ENCODE measurements around the gene TBC1D22A.

The TBC1D22A gene

DNA sequence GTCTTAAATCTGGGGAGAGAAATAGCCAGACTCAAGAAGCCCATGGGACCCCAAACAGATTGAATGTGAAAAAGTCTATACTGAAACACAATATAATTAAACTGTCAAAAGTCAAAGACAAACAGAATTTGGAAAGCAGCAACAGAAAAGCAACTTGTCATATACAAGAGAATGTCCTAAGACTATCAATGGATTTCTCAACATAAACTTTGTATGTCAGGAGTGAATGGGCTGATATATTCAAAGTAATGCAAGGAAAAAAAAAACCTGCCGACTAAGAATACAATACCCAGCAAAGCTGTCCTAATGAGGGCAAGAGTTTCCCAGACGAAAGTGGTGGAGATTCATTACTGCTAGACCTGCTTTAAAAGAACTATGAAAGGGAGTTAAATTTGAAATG lies 73.2 kb downstream of the TBC1D22A start:
- DNase-seq (ENCODE audit: low read depth in 2 of 2) = no peak

DNA sequence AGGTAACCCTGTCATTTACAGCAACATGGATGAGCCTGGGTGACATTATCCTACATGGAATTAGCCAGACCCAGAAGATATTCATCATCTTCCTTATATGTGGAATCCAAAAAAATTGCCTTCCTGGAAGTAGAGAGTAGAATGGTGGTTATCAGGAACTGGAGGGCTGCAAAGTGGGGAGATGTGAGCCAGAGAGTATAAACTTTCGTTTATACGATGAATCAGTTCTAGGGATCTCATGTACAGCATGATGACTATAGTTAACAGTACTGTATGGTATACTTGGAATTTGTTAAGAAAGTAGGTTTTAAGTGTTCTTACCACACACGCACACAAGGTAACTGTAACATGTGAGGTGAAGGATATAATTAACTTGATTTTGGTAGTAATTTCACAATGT lies 79.1 kb downstream of the TBC1D22A start:
- DNase-seq (ENCODE audit: low read depth in 2 of 2) = no peak

DNA sequence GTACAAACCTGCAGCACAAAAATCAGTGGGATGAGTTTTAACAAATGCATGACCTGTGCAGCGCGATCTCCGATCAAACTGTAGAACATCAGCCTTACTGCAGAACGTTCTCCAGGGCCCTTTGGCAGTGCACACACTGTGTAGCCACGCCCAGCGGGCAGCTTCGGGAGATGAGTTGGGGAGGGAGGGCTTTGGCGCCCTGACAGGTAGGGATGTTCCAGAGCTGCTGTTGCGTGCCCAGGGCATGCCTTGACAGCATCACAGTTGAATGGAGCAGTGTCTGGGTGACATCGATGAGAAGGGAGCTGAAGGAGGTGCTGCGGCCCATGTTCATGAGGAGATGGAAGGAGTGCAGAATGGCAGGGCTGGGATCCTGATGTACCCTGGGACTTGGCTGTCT lies 80.2 kb downstream of the TBC1D22A start:
- DNase-seq (ENCODE audit: low read depth in 2 of 2) = no peak

DNA sequence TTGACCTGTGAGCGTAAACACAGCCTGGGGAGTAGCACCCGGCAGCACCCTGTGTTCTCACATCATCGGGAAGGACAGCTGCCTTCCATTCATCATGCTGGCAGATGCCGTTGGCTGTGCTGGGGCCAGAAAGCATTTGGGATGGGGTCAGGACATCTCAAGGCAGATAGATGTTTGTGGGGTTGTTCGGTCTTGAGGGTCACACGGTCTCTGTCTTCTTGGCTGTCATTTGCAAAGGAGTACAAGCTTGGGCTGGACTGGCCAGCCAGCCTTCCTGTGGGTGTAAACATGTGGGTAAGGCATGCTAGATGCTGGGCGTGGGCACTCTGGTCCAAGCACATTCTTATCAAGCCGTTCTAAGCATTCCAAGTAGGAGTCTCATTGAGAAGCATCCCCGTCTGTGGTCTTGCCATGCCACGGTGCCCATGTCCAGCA lies 81.4 kb downstream of the TBC1D22A start:
- no peak for DNase-seq (ENCODE audit: low read depth in 2 of 2)

DNA sequence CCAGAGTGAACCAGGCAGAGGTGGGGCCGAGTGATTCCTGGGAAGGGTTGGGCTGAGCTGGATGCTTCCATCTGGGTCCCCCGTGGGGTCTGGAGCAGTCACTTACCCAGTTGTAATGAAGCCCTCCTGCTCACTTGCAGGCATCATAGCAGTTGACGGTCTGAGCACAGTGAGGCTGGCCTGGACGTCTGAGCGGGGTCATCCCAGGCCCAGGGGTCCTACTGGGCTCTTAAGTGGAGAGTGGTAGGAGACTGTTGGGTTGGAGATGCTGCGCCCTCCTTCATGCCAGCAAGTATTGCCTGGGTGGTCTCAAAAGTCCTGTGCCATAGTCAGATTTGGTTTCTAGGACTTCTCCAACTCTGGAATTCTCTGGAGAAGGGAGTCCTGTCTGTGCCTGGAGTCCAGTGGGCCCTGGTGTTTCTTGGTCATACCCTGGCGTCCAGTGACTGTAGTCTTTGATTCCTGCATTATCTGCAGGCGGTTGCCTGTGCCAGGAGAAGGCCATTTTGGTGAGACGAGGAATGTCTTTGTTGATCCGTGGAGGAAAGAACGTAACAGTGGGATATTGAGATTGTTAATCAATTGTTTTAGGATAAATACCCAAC lies 82.3 kb downstream of the TBC1D22A start:
- DNase-seq (ENCODE audit: low read depth in 2 of 2) = no peak

DNA sequence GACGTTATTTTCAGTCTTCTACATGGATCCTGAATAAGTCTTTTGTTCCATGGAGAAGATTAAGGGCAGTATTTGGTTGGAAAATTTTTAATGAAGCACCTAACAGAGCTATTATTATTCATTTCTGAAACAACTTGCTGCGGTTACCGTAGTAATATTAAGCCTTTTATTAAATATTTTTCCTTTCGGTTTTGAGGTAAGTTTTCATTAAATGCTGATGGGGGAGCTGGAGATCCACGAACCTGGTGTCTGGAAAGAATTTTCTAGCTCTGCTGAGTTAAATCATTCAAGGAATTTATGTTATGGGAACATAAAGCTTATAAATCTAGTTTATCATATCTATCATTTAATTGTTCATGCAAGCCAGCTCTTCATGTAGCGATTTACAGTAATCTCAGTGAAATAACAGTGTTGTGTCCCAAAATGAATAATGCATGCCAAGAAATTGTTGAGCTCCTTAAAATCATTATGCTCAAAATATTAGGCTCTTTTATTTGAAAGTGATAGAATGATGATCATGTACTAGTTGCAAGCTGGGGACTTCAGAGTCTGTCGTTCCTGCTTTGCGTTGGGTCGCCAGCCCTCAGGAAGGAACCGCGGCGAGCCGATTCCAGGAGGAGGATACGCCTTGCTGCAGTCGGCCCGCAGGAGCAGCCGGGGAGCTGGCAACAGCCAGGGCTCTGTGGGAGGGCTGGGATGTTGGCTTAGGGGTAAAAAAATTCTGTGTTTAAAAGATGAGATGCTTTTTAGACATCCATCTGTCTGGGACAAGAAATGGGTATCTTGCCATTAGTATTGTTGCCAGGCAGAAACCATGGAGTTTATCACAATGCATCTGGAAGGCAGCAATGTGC lies 83.1 kb downstream of the TBC1D22A start:
- no peak for DNase-seq (ENCODE audit: low read depth in 2 of 2)

DNA sequence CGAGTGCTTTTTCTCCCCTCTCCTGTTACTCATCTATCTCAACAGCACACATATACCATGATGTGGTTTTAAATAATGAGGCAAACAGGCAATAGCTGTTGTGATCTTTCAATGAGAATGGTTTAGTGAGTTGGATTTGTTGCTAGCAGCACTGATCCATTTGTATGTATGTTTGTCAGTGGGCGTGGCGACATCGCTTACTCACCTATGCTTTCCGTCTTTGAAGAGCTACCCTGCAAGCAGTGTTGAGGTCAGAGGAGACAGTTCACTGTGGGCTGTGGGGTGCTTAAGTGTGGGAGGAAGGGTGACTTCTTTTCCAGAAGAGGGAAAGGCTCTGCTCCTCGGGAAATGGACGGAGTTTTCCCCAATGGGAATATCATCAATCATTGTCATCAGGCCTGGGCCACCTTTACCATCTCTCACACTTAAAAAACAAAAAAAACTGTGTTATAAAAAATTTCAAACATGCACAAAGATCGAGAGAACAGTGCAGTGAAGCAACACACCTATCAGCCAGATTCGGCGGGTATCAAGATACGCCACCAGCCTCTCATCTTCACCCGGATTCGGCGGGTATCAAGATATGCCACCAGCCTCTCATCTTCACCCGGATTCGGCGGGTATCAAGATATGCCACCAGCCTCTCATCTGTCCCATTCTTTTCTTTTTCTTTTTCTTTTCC lies 83.8 kb downstream of the TBC1D22A start:
- no peak for DNase-seq (ENCODE audit: low read depth in 2 of 2)

DNA sequence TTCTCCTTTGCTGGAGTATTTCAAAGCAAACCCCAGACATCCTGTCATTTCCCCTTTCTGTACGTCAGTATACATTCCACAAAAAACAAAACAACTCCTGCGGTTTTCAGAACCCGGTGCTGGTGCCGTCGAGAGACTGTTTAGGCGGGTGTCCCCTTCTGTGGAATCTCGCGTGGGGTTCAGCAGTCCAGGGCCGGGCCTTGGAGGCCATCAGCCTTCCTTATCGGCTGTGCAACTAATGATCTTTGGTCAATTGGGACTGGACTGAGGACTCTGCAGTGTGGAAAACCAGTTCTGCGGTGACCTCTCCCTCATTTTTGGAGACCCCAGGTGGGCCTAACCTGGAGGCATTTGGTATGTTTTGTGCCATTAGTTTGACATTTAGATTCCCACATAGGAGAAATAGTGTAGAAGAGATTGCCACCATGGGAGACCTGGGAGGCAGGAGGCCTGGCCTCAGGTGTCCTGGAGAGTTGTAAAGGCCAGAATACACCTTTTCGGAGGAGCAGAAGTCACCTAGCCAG lies 84.4 kb downstream of the TBC1D22A start:
- DNase-seq (ENCODE audit: low read depth in 2 of 2) = no peak

DNA sequence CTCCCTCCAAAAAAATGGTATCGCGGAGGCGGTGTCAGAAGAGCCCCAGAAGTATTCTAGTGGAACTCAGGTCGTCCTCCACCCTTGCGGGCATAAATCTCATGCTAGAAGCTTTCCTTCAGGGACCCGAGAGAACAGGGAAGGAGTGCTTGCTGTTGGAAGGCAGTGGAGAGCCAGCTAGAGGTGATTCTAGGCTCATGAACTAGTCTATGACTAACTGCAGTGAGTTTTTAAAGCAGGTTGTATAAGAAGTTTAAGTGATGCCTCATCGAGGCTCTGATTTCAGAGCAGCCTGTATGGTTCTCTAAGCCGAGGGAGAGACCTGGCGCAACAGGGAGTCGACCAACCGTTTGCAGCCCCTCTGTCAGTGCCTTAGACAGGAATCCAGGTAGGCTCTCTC lies 85.7 kb downstream of the TBC1D22A start:
- no peak for DNase-seq (ENCODE audit: low read depth in 2 of 2)

DNA sequence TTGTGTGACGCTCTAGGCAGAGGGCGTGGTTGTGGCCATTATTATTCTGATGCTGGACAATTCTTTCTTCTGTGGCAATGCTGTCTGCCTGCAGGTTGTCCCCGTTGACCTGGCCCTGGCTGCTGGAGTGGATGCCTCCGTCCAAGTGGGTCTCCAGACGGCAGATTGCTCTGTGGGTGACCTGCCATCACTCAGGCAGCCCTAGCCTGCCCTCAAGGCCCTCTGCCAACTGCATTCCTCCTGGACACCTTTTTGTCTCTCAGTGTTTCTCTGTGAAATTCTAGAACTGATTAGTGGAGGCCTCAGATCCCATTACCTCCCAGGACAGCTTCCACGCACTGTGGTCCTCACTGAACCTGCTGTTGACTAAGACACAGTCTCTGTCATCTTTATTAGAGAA lies 86.7 kb downstream of the TBC1D22A start:
- no peak for DNase-seq (ENCODE audit: low read depth in 2 of 2)

DNA sequence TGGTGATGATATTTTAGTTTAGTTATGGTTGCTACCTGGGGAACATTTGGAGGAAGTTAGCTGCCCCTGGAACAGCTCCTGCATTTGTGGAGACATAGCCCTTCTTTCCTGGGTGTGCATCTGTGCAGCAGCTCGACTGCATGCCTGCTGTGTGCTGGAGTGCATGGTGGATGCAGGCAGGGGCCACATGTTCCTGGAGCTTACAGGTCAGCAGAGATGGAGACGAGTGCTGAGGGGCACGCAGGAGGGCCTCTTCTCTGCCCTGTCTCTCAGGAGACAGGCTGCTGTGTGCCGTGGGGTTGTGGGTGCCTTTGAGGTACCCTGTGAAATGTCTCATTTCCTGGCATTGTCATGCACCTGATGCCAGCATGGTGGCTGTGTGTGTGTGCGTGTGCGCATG lies 87.5 kb downstream of the TBC1D22A start:
- no peak for DNase-seq (ENCODE audit: low read depth in 2 of 2)

DNA sequence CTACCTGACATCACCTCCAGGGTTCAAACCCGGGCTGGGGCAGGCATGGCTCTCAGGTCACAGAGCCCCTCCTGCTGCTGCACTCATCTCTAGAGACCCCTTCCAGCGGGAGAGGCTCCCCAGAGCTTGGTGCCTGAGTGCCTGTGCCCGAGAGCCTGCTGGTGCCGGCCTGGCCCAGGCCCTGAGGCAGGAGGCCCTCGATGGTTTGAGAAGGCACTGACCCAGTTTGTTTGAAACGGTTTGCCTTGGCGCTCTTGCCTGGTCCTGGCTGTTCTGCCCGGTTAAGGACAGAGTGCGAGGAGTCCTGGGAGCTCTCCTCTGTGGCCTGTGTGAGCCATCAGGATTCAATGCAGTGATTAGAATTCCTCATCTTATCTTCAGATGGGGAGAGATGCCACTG lies 88.9 kb downstream of the TBC1D22A start:
- no peak for DNase-seq (ENCODE audit: low read depth in 2 of 2)

DNA sequence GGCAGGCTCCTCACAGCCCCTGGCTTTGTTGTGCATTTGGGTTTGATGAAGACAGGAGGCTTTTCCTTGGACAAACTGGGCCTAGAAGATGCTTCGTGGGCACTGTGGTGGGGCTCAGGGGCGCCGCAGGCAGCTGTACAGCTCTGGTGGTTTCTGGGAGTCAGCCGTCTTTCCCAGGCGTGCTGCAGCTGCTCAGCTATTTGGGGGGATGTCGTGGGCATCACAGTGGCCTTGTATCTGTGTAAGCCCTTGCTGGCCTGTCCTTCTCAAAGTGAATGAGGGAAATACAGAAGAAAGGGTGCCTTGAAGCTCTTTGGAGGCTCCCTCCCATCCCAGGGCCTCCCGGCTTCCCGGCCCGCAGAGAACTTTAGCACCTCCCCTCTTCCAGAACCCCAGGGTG lies 89.5 kb downstream of the TBC1D22A start:
- DNase-seq (ENCODE audit: low read depth in 2 of 2) = no peak

DNA sequence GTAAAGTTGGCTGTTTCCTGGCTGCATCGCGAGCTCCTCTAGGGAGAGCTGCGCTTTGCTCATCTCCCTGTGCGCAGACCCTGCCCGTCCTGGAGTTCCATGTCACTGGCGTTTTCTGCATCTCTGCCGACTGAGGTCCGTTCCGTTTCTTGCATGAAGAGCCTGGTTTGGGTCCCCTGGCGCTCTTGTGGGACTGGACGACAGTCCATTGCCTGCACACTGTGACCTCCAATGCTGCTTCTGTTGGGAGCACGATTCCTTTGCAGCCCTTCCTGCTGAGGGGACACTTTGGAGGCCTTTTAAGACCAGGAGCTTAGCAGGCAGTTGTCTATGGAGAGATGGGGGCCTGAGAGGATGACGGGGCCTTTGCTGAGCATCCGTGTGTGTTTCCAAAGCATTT lies 90.3 kb downstream of the TBC1D22A start:
- no peak for DNase-seq (ENCODE audit: low read depth in 2 of 2)

DNA sequence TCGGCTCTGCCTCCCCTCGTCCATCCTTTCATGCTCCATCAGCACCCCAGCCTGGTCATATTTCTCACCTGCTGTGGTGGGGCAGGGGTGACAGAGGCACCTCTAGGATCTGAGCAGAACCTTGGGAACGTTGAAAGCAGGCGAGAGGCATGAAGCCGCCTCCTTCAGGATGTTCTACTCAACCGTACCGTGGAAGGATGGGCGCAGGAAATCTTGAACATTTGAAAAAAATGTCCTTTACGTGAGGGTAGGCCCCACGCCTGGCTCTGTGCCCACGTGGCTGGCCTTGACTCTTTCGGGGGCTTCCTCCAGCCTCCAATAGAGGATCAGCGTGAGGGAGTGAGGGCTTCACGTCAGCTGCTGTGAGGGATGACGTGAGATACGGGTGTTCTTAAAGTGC lies 90.7 kb downstream of the TBC1D22A start:
- DNase-seq (ENCODE audit: low read depth in 2 of 2) = no peak

DNA sequence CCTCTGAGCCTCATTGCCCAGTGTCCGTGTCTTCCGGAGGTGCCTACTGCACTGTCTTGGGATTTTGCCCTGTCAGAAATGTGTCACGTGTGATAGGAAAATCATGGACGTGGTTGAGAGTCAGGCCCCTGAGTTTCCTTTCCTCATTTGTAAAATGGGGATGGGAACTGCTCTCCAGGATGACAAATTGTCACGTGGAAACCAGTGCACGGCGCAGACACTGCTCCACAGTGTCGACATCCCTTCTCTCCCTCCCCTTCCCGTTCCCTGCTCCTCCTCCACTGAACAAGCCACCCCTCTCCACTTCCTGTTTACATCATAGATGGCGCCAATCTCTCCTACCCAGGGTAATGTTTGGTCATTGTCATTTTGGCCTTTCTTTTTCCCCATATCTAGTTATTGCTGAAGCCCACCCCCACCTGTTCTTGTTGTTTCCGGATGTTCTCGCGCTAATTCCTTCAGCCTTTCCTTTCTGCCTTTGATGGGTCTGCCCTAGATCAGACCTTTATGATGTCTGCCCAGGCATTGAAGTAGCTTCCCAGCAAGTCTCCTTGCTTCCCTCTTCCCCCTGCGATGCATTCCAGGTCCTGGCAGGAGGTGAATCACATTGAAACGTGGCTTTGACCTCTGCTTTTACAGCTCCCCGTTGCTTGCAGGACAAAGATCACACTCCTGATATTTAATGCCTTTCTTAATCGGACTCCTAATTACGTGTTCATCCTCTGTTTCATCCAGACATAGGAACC lies 91.8 kb downstream of the TBC1D22A start:
- DNase-seq (ENCODE audit: low read depth in 2 of 2) = no peak

DNA sequence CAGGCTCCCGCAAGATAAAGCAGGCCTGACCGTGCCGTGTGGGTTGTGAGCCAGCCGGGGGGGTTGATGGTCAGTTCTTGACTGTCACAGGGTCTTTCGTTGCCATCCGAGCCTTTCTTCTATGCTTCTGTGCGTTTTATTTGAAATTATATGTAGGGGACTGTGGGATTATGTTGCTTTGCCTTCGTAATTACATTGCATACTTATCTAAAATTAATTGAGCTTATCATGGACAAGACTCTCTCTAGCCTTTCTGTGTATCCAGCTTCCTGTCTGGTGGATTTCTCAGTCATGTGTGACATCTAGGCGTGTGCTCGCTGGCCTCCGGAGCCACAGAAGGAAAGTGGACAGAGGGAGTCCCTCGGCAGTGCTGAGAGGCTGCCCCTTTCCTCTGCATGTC lies 93.2 kb downstream of the TBC1D22A start:
- DNase-seq (ENCODE audit: low read depth in 2 of 2) = no peak

DNA sequence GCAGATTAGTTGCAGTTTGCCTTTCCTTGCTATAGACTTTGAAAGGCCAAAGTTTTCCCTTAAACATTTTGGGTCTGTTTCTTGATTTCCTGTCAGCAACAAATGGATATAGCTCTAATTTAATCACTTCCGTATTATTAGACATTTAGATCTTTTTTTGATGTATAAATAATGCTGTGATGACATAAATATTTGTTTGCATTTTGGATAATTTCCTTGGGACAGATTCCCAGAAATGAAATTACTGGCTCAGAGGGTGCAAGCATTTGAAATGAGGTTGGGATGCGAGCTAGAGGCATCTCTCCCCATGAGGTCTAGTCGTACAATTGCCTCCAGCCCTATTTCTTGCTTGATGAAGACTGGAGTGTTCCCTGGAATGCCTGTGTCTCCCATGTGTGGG lies 94.2 kb downstream of the TBC1D22A start:
- no peak for DNase-seq (ENCODE audit: low read depth in 2 of 2)

DNA sequence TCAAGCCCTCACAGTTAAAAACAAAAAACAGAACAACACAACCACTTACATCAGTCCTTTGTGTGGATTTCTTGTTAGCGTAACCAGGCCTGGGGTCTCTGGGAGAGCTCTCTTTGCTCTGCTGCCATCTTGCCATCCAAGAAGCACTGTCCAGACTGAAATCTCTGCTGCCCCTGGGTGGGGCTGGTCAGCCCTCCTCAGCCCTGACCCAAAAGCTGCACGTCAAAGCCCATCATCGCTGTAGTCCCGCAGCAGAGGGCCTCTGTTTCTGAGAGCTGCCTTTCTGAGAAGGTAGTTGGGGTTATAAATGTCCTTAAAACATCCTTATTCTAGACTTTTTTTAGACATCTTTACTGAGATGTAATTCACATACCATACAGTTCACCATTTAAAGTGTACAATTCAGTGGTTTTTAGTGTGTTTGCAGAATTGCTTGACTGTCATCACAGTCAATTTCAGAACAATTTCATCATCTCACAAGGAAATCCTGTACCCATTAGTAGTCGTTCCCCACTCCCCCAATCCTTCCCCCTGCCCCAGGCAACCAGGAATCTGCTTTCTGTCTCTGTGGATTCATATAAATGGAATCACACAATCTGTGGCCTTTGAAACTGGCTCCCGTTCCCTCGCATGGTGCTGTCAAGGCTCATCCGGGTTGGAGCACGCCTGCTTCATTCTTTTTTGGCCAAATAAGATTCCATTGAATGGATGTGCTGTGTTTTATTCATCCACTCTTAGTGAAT lies 94.9 kb downstream of the TBC1D22A start:
- DNase-seq (ENCODE audit: low read depth in 2 of 2) = no peak

DNA sequence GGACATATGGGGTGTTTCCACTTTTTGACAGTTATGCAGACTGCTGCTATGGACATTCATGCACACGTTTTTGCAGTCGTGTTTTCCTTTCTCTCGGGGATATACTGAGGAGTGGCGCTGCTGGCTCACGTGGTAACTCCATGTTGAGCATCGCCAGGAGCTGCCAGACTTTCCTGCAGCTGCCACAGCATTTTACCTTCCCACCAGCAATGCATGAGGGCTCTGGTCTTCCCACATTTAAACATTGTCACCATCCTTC lies 95.4 kb downstream of the TBC1D22A start:
- no peak for DNase-seq (ENCODE audit: low read depth in 2 of 2)

DNA sequence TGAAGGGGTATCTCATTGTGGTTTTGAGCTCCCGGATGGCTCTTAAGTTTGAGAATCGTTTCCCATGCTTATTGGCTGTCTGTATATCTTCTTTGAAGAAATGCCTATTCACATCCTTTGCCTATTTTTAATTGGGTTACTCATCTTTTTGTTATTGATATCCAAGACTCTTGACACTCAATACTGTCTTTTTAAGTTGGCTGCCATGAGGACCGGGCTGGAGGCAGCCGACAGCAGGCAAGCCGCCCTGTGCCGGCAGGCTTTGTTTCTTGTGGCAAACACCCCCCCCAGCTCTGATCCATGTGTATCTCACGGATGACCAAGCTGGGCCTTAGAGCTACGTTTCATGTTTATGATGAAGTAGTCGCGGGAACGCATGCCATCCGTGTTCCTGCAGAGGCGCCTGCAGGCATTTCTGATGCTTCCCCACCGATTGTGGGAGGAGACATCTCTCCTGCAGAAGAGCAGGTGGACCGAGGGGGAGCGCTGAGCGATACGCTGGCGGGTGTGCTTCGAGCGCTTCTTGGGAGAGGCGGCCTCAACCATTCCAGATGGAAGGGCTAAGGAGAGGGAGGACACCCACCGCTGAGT lies 95.8 kb downstream of the TBC1D22A start:
- no peak for DNase-seq (ENCODE audit: low read depth in 2 of 2)

Measured in stimulated activated CD4-positive, alpha-beta T cell treated with anti-CD3 and anti-CD28 coated beads, Interleukin-12 subunit alpha, Interleukin-12 subunit beta, amount 100 ng/mL, for 24 hours (primary cell).